Measurements from ENCODE around the gene COBLL1. TPM values are rescaled to one million over a fixed set of nuclear protein-coding genes. Genes with fewer than 3 reads are reported as not detected.

The COBLL1 gene
- total and polyA plus RNA-seq, 2 of the 4 experiments (the other 2 are of a cell fraction), result 0.79 to 1.1 TPM

DNA sequence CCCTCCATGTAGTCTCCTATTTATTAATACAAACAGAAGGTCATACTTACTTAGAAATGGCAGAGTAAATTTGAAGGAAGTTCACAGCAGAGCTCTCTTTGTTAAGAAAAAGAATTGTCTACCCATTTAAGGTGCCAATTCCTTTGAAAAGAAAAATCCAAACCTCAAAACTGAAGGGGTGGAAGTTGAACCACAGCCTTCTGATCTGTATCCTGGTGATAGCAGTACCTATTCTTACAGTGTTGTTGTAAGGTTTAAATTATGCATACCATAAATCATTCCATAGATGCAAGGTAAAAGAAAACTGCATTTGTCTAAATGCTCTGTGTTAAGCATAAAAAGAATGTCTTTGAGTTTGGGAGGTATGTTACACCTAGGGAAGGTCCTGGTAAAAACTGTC is 47.6 kb downstream of the COBLL1 start:
- Histone ChIP-seq H3K36me3 (ENCODE audit: control insufficient read depth, insufficient read depth, low read length) (no peaks in the 10 kb centered on the region), H2AK9ac (replicated peaks; ENCODE audit: low read depth, low read length, poor library complexity) (no peak overlapping the region), H3K56ac (ENCODE audit: extremely low read depth, insufficient read depth, low read length) (no peak overlapping the region), H2BK15ac (ENCODE audit: low read depth, low read length) (no peak overlapping the region), H3K9me1 (ENCODE audit: insufficient read depth, low read length) (no peaks in the 10 kb centered on the region), H3K14ac (replicated peaks; ENCODE audit: low read depth, low read length) (no peak overlapping the region), H3K4ac (ENCODE audit: low read depth, low read length) (no peak overlapping the region), H3K79me1 (ENCODE audit: low read depth in 1 of 2, low read length in 2 of 2) (no peaks in the 10 kb centered on the region), H3K18ac (ENCODE audit: low read depth, low read length) (no peak overlapping the region), H2BK5ac (ENCODE audit: low read depth, low read length, poor library complexity, severe bottlenecking) (no peak overlapping the region), H3K9ac (ENCODE audit: low read depth, low read length) (no peak overlapping the region), H3K4me3 (ENCODE audit: insufficient read depth, low read depth, low read length) (no peak overlapping the region), H3K9me3 (ENCODE audit: control insufficient read depth, insufficient read depth, low read length) (no peaks in the 10 kb centered on the region), H3K23ac (ENCODE audit: low read depth, low read length) (no peak overlapping the region), H4K20me1 (ENCODE audit: insufficient read depth, low read length) (no peaks in the 10 kb centered on the region), H4K8ac (ENCODE audit: low read depth in 2 of 2, low read length in 2 of 2) (no peak overlapping the region), H2AFZ (replicated peaks; ENCODE audit: low read length, poor library complexity) (no peak overlapping the region), H2BK20ac (ENCODE audit: low read depth, low read length) (no peak overlapping the region), H3K4me2 (ENCODE audit: low read depth, low read length) (no peak overlapping the region), H2BK120ac (ENCODE audit: low read depth, low read length) (no peak overlapping the region), H2AK5ac (ENCODE audit: low read depth, low read length) (no peak overlapping the region), H3K27ac (ENCODE audit: insufficient read depth, low read length) (no peak overlapping the region), H4K5ac (ENCODE audit: low read depth, low read length) (no peak overlapping the region), H3K4me1 (ENCODE audit: control insufficient read depth, insufficient read depth, low read length) (no peaks in the 10 kb centered on the region), H3K27me3 (ENCODE audit: control insufficient read depth, insufficient read depth, low read length) (no peaks in the 10 kb centered on the region), H4K91ac (ENCODE audit: insufficient read depth, low read depth, low read length) (no peak overlapping the region)
- TF ChIP-seq NFE2L2 (IDR thresholded peaks at IDR 0.05; ENCODE audit: low read depth, low read length) (no peak), BHLHE40 (IDR thresholded peaks at IDR 0.05; ENCODE audit: low read depth, low read length) (no peak), POLR2A (IDR thresholded peaks at IDR 0.05; ENCODE audit: low read depth, low read length) (no peak), RFX5 (IDR thresholded peaks at IDR 0.05; ENCODE audit: low read depth, low read length) (no peak), MAFK (IDR thresholded peaks at IDR 0.05; ENCODE audit: low read depth, low read length) (no peak), CHD1 (IDR thresholded peaks at IDR 0.05; ENCODE audit: low read depth, low read length) (no peak), CEBPB (IDR thresholded peaks at IDR 0.05; ENCODE audit: low read depth, low read length) (no peak)
- no TSS peak for BruUV-seq (replicated peaks)
- in situ Hi-C loops (cut with MboI; ENCODE audit: low sequenced_read_pairs), result no loop called here
- DNase-seq (no peak), ATAC-seq (ENCODE audit: low read depth) (no peak)
- intact Hi-C loops (cut with micrococcal nuclease), result no loop called here
- dilution Hi-C loops (cut with HindIII; ENCODE audit: low sequenced_read_pairs, unreplicated experiment), result no loop called here
- ChIA-PET CTCF (no interaction called here), POLR2A (ENCODE audit: unreplicated experiment) (no interaction called here)
